K562 (cell line): ENCODE measurements around the gene AGAP3. TPM values are rescaled to one million over a fixed set of nuclear protein-coding genes. Genes with fewer than 3 reads are reported as not detected.
A peak's percentile ranks its signal among the peaks of the same experiment; 100 is the strongest.

Source experiments
- CEBPG ChIP-seq, 3 experiments: fragments of 200-800 bp in 1 of 3; sonication (Bioruptor generic) in 1 of 3; sonication (generic) in 1 of 3; formaldehyde crosslinking in 1 of 3; IDR thresholded peaks in 2 of 3; conservative IDR thresholded peaks in 1 of 3; 2 replicates each; pipeline versions ENCODE4 v1.6.1 to v1.8.0; 2016 to 2022; ENCODE audit warnings: missing compliant biosample characterization in 2 of 3, missing genetic modification characterization in 2 of 3, mild to moderate bottlenecking in 1 of 3, missing genetic modification reagents in 1 of 3
- FOXO4 ChIP-seq: fragments of 450-650 bp; formaldehyde crosslinking; IDR thresholded peaks from 2 replicates; pipeline ENCODE4 v1.4.0; 2020; ENCODE audit warnings: mild to moderate bottlenecking, moderate library complexity
- HDAC1 ChIP-seq, 2 experiments: fragments of 450-650 bp; IDR thresholded peaks; 2 replicates each; pipeline ENCODE4 v1.6.1; 2016 to 2017; ENCODE audit warnings: inconsistent platforms in 1 of 2, mild to moderate bottlenecking in 1 of 2, moderate library complexity in 1 of 2
- HDAC2 ChIP-seq: fragments of 450-650 bp; IDR thresholded peaks from 2 replicates; pipeline ENCODE4 v1.6.1; 2016; ENCODE audit warnings: mild to moderate bottlenecking
- HES1 ChIP-seq: fragments of 450-650 bp; IDR thresholded peaks from 2 replicates; pipeline ENCODE4 v1.6.1; 2016; ENCODE audit warnings: low read depth, mild to moderate bottlenecking, moderate library complexity
- IFI16 ChIP-seq: fragments of 250-450 bp; sonication (Bioruptor Pico); IDR thresholded peaks from 2 replicates; pipeline ENCODE4 v2.1.2; 2022; ENCODE audit warnings: mild to moderate bottlenecking, inconsistent platforms
- KLF13 ChIP-seq: fragments of 450-650 bp; IDR thresholded peaks from 2 replicates; pipeline ENCODE4 v1.6.1; 2016; ENCODE audit warnings: missing genetic modification characterization, low read depth, mild to moderate bottlenecking, missing compliant biosample characterization, moderate library complexity, borderline replicate concordance
- MAFF ChIP-seq: IDR thresholded peaks from 2 replicates; pipeline ENCODE4 v1.6.1; 2012; ENCODE audit warnings: low read length, improper control_type of control experiment
- NFIC ChIP-seq: fragments of 450-650 bp; IDR thresholded peaks from 2 replicates; pipeline ENCODE4 v1.6.1; 2017; ENCODE audit warnings: mild to moderate bottlenecking, inconsistent platforms
- PCBP2 ChIP-seq: fragments of 200-400 bp; formaldehyde crosslinking; IDR thresholded peaks from 2 replicates; pipeline ENCODE4 v1.6.1; 2018; ENCODE audit warnings: low read length, low read depth, mild to moderate bottlenecking, moderate library complexity; ENCODE audit not compliant: poor library complexity, severe bottlenecking
- RBM34 ChIP-seq: fragments of 200-400 bp; formaldehyde crosslinking; IDR thresholded peaks from 2 replicates; pipeline ENCODE4 v1.6.1; 2018; ENCODE audit warnings: low read length, borderline replicate concordance; ENCODE audit not compliant: insufficient read depth
- RNF2 ChIP-seq: sonication (generic); IDR thresholded peaks from 2 replicates; pipeline ENCODE4 v1.6.1; 2016
- SMARCA5 ChIP-seq: fragments of 450-650 bp; IDR thresholded peaks from 2 replicates; pipeline ENCODE4 v1.6.1; 2016
- ZFP36 ChIP-seq: fragments of 150-350 bp; IDR thresholded peaks from 2 replicates; pipeline ENCODE4 v1.6.1; 2018; ENCODE audit warnings: low read length, low read depth; ENCODE audit not compliant: partially characterized antibody
- ZNF217 ChIP-seq: sonication (generic); formaldehyde crosslinking; IDR thresholded peaks from 2 replicates; pipeline ENCODE4 v1.8.0; 2022; ENCODE audit warnings: mild to moderate bottlenecking, missing genetic modification reagents
- ZNF318 ChIP-seq, 2 experiments: fragments of 450-650 bp; IDR thresholded peaks; 2 replicates each; pipeline ENCODE4 v1.6.1; 2016; ENCODE audit warnings: mild to moderate bottlenecking in 2 of 2, borderline replicate concordance in 1 of 2, low read depth in 1 of 2, moderate library complexity in 1 of 2
- polyA plus RNA-seq, 8 experiments: library from polyadenylated mRNA; depleted of rRNA in 4 of 8; stranded (reverse) in 5 of 8; unstranded in 3 of 8; fragments of >200 nt; fragmentation: Nextera tagmentation in 2 of 8; fragmentation: Illumina TruSeq in 1 of 8; extraction: Ambion mirVana in 2 of 8; extraction: Trizol in 1 of 8; gene quantifications; 2 replicates each; pipeline versions ENCODE4 v1.2.1 to v1.2.3, GENCODE V29; 2011 to 2014; ENCODE audit warnings: inconsistent platforms in 1 of 8, missing spikeins in 1 of 8
- total RNA-seq, 7 experiments: library from RNA; depleted of rRNA in 6 of 7; stranded (reverse); fragments of >200 nt in 6 of 7; fragmentation: Illumina TruSeq in 2 of 7; extraction: Trizol in 2 of 7; gene quantifications; 2 replicates each; pipeline versions ENCODE4 v1.2.1 to v1.2.3, GENCODE V29; 2011 to 2021; ENCODE audit warnings: low replicate concordance in 1 of 7

Gene AGAP3
- total and polyA plus RNA-seq, 9 of the 15 experiments (the other 6 are each of a cell fraction or from before 2014, with no cell fraction given), result 3.4 to 208 (median 62.2) TPM

- no peak for TF ChIP-seq PCBP2
- no peak for TF ChIP-seq IFI16 (CRISPR knock-in tag)
- no peak for TF ChIP-seq CEBPG (CRISPR knock-in tag; IDR thresholded peaks at IDR 0.05)
- TF ChIP-seq CEBPG (tag; conservative IDR thresholded peaks at IDR 0.05 in 1 of 2, IDR thresholded peaks at IDR 0.05 in 1 of 2), result no peak
- TF ChIP-seq HDAC1 (IDR thresholded peaks at IDR 0.05), result peak in 1 of 2 experiments; percentile 87; a peak in 2 of 4 replicates
- peak; percentile 72 for TF ChIP-seq KLF13 (tag)
- no peak for TF ChIP-seq HES1
- no peak for TF ChIP-seq ZNF318 (IDR thresholded peaks at IDR 0.05; ENCODE audit: borderline replicate concordance in 1 of 2, low read depth in 1 of 2)
- no peak for TF ChIP-seq ZNF217 (CRISPR knock-in tag)
- TF ChIP-seq SMARCA5, result no peak
- TF ChIP-seq FOXO4 (CRISPR knock-in tag), result 0 out of 2 replicates have a peak, but pooled peaks have one; percentile 34
- peak; percentile 61; the same call in 1 of the 2 replicates for TF ChIP-seq NFIC
- no peak for TF ChIP-seq RNF2
- no peak for TF ChIP-seq MAFF
- TF ChIP-seq RBM34, result no peak
- no peak for TF ChIP-seq ZFP36
- peak; percentile 77; the same call in 1 of the 2 replicates for TF ChIP-seq HDAC2
Measured at GRCh38 chr7:151085691-151086620, at the start of gene AGAP3 (continued).
